Right lobe of liver (tissue), 4 donors: Measurements from ENCODE around the gene DHRS1.
"Not testable (repeated sequence)": the region's sequence is repeated elsewhere in the genome, so short reads cannot be mapped to it uniquely, and the experiment has no call there.

Source experiments
- CTCF ChIP-seq, 4 donors: fragments of 200-600 bp in 3 of 4; fragments of 450-650 bp in 1 of 4; IDR thresholded peaks; one replicate each; pipeline versions ENCODE4 v1.5.1 to v1.8.0; 2016 to 2022; ENCODE audit warnings: antibody characterized with exemption in 4 of 4, mild to moderate bottlenecking in 2 of 4
- POLR2A ChIP-seq: fragments of 450-650 bp; IDR thresholded peaks from one replicate; pipeline ENCODE4 v1.6.1; 2017; ENCODE audit warnings: antibody characterized with exemption, mild to moderate bottlenecking
- donor health status: DM: no; HTN: no; CAD: no.
- donor health status: DM: no; HTN: no; CAD: no.
- donor health status: DM: no; HTN: yes; CAD: no.

DNA sequence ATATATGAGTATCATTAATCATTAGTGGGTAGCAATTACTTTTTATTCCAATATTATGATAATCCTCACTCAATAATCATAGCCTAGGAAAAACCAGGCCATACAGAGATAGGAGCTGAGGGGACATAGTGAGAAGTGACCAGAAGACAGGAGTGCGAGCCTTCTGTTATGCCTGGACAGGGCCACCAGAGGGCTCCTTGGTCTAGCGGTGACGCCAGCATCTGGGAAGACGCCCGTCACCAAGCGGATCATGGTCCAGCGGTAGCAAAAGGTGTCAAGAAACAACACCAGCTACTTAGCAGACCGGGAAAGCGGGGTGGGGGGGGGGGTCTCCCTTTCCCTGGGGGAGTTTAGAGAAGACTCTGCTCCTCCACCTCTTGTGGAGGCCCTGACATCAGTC is 28.3 kb upstream of the DHRS1 start:
- peak; percentile 58 to 68 (median 59) for TF ChIP-seq CTCF (IDR thresholded peaks at IDR 0.05)
- not testable (repeated sequence) for TF ChIP-seq POLR2A
